ENCODE data around the gene ARVCF.
A peak's percentile ranks its signal among the peaks of the same experiment; 100 is the strongest.

The ARVCF gene

DNA sequence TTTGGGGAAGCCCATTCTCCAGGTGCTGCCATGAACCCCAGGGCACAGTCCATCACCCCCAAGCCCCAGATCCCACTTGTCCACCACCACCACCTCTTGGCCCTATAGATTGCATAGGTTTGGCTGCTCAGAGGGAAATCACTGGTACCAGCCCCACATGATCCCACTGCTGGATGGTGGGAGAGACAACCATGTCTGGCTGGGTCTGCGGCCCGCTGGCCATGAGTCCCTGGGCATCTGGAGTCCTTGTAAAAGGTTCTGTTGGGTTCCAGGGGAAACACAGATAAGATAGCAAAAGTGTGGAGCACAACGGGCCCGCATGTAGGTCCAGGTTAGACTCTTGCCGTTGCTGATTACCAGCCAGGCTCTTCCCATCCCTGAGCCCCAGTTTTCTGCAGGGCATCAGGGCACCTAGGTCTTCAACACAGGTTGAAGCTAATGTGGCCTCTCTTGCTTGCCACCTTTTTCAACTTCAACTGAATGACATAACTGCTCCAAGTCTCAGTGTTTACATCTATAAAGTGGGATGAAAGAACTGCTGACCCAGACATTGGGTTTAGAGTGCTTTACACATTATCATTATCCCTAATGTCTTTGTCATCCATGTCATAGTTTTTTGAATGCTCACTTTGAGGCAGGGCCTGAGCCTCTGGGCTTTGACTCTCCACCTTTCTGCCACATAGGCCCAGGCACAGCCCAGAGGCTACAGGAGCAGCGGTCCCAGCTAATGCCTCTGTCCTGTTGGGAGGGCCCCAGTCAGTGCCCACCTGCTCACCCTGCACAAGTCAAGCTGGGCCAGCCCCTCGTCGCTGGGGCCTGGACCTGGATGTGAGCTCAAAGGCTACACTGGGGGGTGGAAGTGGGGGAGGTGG lies 3.3 kb upstream of the ARVCF start:
- FAIRE-seq (no peak), DNase-seq (ENCODE audit: insufficient read length, low spot score) (no peak)

DNA sequence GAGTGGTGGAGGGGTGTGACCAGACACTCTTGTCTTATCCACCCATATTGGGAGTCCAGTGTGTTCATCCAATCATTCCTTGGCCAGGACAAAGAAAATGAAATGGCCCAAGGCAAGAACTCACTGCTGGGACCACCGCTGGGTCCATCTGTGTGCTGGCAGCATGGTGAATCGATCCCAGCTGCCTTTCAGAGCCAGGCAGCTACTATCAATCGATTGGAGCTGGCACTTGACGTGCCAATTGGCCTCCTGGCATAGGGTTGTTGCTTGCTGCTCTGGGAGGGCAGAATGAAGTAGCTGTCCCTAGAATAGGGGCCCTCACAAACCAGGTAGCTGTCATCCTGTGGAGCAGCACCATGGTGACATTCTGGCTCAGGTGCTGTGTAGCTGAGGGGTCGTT lies 1.4 kb upstream of the ARVCF start:
- FAIRE-seq (no peak), DNase-seq (ENCODE audit: insufficient read length, low spot score) (no peak)

DNA sequence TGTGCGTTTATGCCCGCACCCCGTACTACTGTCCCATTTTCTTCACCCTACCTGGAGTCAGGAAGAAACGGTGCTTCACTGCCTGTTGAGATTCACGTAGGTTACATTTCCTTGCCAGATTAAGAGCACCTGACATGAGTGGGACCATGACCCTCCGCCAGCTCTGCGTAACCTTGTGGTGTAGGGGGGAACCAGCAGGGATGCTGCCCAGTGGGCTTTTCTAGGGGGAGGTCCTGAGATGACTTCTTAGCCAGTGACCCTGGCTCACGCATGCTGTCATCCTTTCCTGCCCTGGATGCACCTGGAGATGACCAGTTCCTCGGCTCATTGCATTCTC lies 967 bp upstream of the ARVCF start:
- FAIRE-seq (no peak), DNase-seq (ENCODE audit: insufficient read length, low spot score) (no peak)

DNA sequence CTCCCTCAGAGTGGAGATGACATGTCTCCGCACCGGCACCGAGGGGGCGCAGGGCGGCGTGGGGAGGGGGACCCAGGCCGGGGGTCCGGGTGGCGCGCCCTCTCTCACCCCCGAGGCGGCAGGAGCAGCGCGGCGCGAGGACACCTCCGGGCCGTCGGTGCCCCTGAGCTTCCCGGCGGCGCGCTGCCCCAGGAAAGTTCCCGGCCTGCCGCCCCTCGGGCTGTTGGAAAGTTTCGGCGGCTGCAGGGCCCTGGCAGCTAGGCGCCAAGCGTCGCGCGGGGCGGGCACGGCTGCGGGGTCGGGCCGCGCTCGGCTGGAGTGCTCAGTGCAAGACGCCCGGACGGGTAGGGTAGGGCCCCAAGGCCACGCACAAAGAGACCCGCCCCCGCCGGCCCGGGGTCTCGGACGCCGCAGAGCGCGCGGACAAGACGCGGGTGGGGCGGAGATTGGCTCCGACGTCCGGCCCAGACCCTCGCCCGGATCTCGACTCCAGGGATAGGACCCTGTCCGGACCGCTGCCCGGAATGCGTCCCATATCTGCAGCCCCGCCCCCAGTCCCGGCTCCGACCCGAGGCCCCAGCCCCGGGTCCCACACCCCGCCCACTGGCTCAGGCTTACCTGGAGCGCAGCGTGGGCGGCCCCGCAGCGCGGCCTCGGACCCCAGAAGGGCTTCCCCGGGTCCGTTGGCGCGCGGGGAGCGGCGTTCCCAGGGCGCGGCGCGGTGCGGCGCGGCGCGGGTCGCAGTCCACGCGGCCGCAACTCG lies 471 bp downstream of the ARVCF start:
- FAIRE-seq (no peak), DNase-seq (ENCODE audit: insufficient read length, low spot score) (no peak)

DNA sequence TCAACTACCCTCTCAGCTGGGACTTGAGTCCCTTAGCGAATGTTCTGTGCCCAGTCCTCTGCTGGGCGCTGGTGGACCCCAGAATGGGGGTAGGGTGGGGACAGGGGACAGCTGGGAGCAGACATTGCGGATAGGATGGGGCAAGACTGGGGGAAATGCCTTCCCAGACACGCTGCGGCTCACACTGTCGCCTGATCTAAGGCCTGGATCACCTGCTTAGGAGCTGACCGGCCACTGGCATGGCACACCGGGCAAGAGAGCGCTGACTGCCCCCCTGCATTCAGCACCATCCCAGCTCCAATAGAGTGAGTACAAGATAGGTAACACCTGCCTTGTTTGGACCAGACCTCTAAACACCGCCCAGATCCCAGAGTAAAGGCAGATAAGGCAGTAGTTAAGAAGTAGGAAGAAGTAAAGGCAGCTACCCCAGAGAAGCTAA lies 1.4 kb downstream of the ARVCF start:
- FAIRE-seq = no peak
- DNase-seq (ENCODE audit: insufficient read length, low spot score) = no peak

DNA sequence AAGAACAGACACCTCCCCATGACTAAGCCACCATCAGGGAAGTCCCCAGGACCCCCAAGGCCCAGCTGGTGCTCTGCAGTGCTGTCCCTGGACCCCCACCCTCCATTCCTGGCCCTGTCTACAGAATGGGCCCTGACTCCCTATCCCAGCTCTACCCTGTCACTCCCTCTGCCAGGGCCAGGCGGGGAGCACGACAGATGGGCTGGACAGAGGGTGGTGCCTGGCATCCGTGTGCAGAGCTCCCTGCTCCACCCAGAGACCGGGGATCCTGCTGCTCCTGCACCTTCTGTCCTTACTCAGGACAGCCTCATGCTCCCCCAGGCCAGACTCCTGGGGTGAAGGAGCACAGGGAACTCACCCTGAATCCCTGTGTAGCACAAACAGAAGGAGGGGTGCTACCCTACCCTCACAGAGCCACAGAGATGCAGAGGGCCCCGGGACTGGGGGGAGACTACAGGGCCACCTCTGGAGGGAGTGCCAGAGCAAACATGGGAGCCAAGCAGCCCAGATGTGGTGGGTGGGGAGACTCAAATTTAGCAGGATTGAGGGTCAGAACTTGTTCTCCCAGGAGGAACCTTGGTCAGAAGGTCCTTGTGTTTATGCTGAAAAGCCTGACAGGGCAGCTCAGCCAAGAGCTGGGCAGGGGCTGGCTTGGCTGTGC lies 2.0 kb downstream of the ARVCF start:
- FAIRE-seq (no peak), DNase-seq (ENCODE audit: insufficient read length, low spot score) (no peak)

DNA sequence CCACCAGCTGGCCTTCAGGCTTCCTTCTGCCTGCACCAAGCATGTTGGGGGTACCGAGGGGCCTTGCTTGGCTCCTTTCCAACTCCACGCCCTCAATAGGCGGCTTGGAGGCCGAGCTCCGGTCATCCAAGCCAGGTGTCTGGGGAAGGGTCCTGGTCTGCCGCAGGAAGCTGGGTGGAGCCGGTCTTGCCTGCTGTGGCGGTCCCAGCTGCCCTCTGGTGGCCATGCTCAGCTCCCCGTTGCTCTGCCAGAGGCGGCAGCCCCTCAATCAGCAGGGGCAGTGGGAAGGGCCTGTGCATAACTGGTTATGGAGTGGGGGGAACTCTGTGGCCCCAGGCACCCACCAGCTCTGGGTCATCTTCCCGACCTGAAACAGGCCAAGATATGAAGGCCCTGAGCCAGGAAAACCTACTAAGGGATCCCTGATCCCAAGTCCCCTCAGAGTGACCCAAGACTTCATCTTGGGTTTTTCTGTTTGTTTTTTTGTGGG lies 3.2 kb downstream of the ARVCF start:
- DNase-seq (ENCODE audit: insufficient read length, low spot score) (peak; percentile 53), FAIRE-seq (no peak)

DNA sequence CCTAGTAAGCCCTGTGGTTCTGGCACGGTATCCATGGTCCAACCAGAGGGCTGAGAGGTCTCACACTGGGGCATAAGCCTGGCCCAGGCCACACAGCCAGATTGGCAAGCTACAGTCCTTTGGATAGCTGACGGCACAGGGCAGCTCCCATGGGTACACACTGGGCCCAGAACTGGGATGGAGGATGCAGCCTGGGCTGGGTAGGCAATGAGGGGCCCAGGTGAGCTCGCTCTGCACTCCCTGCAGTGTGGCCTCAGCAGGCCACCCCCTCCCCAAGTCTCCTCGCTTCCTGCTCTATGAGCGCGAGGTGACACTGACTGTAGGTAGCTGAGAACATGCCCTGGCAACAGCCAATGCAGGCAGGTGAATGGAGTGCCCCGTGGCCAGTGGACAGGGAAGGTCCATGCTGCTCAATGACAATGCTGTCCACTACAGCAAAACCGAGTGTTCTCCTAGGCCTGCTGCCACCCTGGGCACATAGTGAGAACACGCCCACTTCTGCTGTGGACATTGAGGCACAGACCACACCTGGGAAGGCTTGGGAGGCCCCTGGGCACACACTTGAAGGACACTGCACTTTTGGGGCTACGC lies 3.8 kb downstream of the ARVCF start:
- FAIRE-seq (no peak), DNase-seq (ENCODE audit: insufficient read length, low spot score) (no peak)

DNA sequence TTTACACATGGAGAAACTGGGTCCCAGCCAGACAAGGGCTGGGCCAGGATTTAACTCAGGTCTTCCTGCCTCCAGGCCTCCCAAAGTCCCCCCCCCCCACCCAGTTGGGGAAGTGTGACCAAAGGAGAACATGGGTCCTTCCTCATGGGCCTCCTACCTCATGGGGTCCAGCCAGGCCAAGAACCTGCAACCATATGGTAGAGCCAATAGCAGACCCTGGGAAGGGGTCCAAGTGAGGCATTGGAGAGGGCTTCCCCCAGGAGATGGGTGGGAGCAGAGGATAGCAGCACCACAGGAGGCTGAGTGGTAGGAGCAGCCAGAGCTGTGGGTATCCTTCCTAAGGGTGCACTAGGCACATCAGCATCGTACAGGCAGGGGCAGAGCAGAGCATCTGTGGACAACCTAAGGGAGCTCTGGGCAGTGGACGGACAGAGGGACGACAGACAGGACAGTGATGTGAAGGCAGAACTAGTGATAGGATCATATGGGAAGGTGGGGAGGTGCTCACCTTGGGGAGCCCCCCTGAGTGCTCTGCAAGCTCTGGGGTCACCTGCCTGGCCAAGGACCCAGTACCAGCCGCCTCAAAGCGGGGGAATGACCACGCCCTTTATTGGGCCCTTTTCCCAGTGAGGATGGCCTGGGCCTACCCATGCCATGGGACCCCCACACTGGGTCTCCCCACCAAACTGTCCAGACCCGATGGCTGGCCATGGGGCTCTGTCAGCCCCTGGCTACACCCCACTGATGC lies 4.5 kb downstream of the ARVCF start:
- FAIRE-seq (no peak), DNase-seq (ENCODE audit: insufficient read length, low spot score) (no peak)

DNA sequence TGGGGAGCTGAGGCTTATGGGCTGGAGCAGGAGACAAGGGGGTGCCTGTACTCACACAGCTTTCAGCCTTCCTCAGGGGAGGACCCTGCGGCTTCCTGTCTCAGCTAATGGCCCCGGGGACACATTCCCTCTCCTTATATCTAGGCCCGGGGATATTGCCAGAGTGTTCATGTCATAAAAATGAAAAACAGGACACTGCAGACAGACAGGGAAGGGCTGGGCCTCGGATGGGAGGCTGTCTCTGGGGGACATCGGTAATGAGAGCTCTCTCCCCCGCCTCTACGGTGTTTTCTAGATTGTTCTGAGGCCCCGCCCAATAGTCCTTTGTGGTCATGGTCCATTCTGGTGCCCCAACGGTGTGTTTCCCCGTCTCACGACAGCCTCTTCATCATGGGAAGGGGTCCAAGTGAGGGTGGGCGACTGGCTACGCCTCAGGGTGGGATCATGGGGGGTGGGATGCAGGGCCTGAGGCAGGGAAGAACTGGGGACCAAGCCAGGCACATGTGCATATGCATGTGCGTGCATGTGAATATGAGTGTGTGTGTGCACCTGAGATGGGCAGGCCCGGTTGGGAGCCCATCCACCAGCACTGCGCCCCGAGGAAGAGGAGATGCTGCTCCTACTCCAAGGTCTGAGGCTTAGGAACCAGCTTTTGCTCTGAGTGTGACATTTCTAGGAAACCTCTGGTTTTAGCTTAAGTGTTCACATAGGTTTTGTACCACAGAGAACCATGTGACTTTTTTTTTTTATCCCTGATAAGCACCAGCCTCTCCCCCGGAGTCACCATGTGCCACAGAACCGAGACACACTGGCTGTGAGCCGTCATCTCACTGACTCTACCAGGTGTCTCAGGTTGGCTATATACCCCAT lies 5.3 kb downstream of the ARVCF start:
- no peak for FAIRE-seq

DNA sequence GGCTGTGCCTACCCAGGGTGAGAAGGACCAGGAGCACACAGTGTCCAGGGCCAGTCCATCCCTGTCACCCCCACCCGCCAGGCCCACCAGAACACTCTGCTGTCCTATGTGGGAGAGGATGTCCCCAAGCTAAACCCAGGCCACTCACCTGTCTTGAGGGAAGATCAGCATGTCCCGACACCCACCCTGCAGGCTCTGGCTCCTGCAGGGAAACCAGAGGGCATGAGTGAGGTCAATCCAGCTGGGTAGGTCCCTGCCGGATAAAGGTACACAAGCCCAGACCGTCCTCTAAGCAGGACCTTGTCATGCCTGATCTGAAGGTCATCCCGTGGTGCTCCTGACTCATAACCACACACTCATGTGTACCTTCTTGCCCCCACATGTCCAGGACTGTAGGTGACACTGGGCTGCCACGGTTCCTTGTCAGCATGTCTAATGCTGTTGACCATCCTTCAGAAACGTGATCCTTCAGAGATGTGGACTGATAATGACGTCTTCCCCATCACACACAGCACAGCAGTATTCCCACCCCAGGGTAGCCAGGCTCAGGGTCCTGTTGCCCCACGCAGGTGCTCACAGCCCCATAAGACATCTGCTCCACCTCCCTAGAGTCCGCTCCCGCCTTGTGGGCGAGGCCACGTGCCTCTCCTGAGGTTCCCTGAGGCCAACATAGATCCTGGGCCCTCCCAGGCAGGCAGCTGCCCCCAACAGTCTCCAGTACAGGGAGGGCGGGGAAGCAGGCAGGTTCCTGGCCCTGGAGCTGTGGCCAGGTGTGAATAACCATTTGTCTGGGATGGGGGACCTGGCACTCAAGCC lies 6.1 kb downstream of the ARVCF start:
- DNase-seq (ENCODE audit: insufficient read length, low spot score) = no peak
- no peak for FAIRE-seq

More for the DNA sequence above, 5.3 kb downstream of the ARVCF start:
- no peak for DNase-seq (ENCODE audit: insufficient read length, low spot score)

DNA sequence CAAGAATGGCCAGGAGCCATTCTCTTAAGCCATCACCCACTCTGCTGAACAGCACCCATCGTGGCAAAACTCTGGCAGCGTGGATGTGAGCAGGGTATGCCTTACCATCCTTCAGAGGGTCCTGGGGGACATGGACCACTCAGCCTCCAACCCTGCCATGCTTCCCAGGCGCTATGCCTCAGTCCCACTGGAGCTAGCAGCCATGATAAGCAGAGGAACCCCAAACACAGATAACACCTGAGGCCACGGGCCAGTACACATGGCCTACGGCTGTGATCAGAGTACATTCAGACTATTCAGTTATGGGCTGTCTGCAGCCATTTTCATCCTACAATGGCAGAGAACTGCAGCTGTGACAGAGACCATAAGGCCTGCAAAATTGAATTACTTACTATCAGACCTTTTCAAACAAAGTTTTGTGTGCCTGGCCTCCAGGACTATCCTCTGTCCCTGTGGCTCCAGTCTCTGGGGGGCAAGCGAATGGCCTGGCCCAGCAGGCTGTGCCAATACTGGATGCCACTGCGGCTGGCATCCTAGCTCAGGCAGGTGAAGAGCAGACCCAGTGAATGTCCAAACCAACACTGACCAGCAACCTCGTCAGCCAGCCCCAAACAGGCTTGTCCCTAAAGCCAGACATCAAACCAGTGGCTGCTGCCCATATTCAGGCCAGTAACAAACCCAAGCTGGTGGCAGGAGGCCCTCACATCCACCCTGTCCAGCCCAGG lies 6.9 kb downstream of the ARVCF start:
- DNase-seq (ENCODE audit: insufficient read length, low spot score) = no peak
- FAIRE-seq = no peak

DNA sequence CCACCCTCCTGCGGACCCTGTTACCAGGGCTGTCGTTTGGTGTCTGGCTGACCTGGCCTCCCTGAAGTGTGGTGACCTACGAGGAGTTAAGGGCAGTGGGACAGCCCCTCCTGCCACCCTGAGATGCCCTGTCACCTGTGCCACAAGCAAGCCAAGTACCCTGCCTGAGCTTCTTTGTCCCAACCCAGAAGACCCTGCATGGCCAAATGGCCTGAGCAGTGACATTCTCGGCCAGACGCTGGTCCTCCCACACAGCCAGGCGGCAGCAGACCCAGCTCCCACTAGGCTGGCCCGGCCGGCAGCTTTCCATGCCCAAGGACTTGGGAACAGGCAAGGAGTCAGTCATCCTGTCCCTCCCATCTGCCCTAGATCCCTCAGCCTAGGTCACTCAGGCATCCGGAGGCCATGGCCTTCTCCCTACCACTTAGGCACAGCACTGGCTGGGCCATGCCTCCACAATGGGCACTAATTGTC lies 7.6 kb downstream of the ARVCF start:
- FAIRE-seq (no peak), DNase-seq (ENCODE audit: insufficient read length, low spot score) (no peak)

DNA sequence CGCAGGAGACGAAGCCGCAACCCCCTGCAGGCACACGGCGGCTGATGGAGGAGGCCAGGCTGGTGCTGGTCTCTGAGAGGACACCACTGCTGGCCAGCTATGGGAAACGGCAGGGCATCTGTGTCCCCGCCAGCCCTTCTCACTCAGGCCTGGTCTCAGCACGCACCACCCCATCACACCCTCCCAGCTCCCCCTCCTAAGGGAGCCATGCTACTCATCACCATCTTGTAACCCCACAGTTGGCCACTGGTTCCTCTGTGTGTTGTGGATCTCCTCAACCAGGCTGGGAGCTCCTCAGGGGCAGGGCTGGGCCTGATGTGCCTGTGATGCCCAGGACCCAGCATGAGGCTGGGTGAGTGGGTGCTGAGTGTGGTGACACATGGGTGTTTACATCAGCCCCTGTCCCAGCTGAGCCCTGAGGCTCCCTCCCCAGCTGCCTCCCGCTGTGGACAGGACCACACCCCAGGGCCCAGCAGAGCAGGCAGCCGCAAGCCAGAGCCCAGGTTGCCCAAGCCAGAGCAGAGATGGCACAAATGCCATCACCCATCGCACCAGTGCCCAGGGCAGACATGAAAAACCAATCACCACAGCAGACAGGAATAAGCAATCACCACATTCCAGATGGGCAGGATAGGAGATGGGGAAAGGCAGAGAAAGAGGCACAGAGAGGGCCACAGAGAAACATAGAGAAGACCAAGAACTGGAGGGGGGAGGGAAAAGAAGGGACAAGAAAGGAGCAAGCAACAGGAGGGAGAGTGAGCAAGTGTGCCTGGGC lies 8.2 kb downstream of the ARVCF start:
- DNase-seq (ENCODE audit: insufficient read length, low spot score) = no peak
- no peak for FAIRE-seq

DNA sequence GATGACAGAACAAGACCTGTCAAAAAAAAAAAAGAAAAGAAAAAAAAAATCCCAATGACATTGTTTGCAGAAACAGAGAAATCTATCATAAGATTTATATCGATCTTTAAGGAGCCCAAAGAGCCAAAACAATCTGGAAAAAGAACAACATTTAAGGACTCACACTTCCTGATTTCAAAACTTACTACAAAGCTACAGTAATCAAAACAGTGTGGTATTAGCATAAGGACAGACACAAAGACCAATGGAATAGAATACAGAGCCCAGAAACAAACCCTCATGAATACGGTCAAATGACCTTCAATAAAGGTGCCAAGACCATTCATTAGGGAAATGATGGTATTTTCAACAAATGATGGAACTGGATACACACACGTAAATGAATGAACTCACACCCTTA lies 12.2 kb downstream of the ARVCF start:
- FAIRE-seq (no peak), DNase-seq (ENCODE audit: insufficient read length, low spot score) (no peak)

DNA sequence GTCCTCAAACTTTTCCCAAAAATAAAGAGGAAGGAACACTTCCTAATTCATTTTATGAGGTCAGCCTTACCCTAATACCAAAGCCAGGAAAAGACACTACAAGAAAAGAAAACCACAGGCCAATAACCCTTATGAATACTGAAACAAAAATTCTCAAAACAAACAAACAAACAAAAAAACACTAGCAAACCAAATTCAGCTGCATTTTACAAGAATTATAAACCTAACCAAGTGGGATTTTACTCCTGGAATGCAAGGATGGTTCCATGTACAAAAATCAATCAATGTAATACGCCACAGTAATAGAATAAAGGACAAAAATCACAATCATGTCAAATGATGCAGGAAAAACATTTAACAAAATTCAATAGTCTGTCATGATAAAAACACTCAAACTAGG lies 13.3 kb downstream of the ARVCF start:
- DNase-seq (ENCODE audit: insufficient read length, low spot score) = no peak
- FAIRE-seq = no peak

DNA sequence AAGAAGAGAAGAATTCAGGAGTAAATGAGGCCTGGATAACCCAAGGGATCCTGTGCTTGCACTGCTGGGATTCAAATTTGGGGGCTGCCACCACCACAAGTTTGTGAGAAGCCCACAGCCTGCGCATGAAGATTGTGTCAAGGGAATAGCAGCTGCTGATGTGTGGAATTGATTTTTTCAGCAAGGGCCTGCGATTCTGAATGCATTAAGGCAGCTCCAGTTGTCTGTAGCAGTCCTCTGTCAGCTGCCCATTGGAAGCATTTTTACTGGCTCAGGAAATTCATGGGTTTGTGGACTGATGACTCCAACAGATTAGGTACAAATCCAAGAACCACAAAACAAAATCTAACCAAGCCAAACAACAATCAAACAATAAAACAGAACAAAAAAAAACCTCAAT lies 14.0 kb downstream of the ARVCF start:
- no peak for DNase-seq (ENCODE audit: insufficient read length, low spot score)
- FAIRE-seq = no peak

All from HTR-8/SVneo (cell line).